CD4-positive, alpha-beta memory T cell (primary cell): Measurements from ENCODE around the gene KCNK13. TPM values are rescaled to one million over a fixed set of nuclear protein-coding genes. Genes with fewer than 3 reads are reported as not detected.

ENCODE experiments used
- CTCF ChIA-PET: fragments of 350-600 bp; sonication (Branson Sonifier 250); formaldehyde crosslinking; loops from one replicate; lab custom pipeline; 2021; ENCODE audit warnings: inconsistent platforms; ENCODE audit not compliant: partially characterized antibody; lab: Charles Lee
- POLR2A ChIA-PET: fragments of 350-600 bp; sonication (Branson Sonifier 250); formaldehyde crosslinking; loops from one replicate; lab custom pipeline; 2021; ENCODE audit not compliant: partially characterized antibody; lab: Charles Lee
- DNase-seq, 5 donors: peaks; one replicate each; pipeline versions ENCODE4 v3.0.0 to v3.0.0-alpha.2; 2020 to 2022; ENCODE audit warnings: mixed read lengths in 1 of 5
- H3K27ac ChIP-seq: one replicate; pipeline ENCODE4 v1.7.0; 2013; ENCODE audit warnings: low read depth, low read length
- H3K27me3 ChIP-seq: 2 replicates; pipeline ENCODE4 v1.7.0; 2013; ENCODE audit warnings: mild to moderate bottlenecking, low read length, moderate library complexity; ENCODE audit not compliant: insufficient read depth
- H3K36me3 ChIP-seq: 2 replicates; pipeline ENCODE4 v1.7.0; 2013; ENCODE audit warnings: mild to moderate bottlenecking, low read length, moderate library complexity; ENCODE audit not compliant: insufficient read depth
- H3K4me1 ChIP-seq: 2 replicates; pipeline ENCODE4 v1.7.0; 2013; ENCODE audit warnings: mild to moderate bottlenecking, low read length, moderate library complexity; ENCODE audit not compliant: insufficient read depth
- H3K4me3 ChIP-seq, 2 donors: one replicate each; pipeline ENCODE4 v1.7.0; 2013; ENCODE audit warnings: low read length in 2 of 2, mild to moderate bottlenecking in 1 of 2
- H3K9me3 ChIP-seq, 2 donors: one replicate each; pipeline ENCODE4 v1.7.0; 2013; ENCODE audit warnings: low read length in 2 of 2, control low read depth in 1 of 2; ENCODE audit not compliant: control insufficient read depth in 1 of 2
- H3K27ac Mint-ChIP-seq, 7 donors: one replicate each; pipeline ENCODE4 v1.8.0; 2020 to 2021; ENCODE audit warnings: mixed read lengths in 7 of 7, mild to moderate bottlenecking in 6 of 7, inconsistent platforms in 3 of 7, moderate library complexity in 3 of 7
- H3K27me3 Mint-ChIP-seq, 2 donors: one replicate each; pipeline ENCODE4 v1.8.0; 2020 to 2021; ENCODE audit warnings: mixed read lengths in 2 of 2
- H3K36me3 Mint-ChIP-seq, 2 donors: one replicate each; pipeline ENCODE4 v1.8.0; 2020 to 2021; ENCODE audit warnings: mixed read lengths in 2 of 2, inconsistent platforms in 1 of 2, mild to moderate bottlenecking in 1 of 2
- H3K4me1 Mint-ChIP-seq, 4 donors: one replicate each; pipeline ENCODE4 v1.8.0; 2020 to 2021; ENCODE audit warnings: mixed read lengths in 4 of 4, mild to moderate bottlenecking in 1 of 4
- H3K4me3 Mint-ChIP-seq, 8 donors: one replicate each; pipeline ENCODE4 v1.8.0; 2020 to 2021; ENCODE audit warnings: mixed read lengths in 8 of 8, mild to moderate bottlenecking in 7 of 8, moderate library complexity in 6 of 8, inconsistent platforms in 3 of 8
- H3K9me3 Mint-ChIP-seq, 8 donors: one replicate each; pipeline ENCODE4 v1.8.0; 2020 to 2021; ENCODE audit warnings: mixed read lengths in 8 of 8, mild to moderate bottlenecking in 5 of 8, inconsistent platforms in 3 of 8, moderate library complexity in 1 of 8
- intact Hi-C: fragments of 100-400 bp; cut with micrococcal nuclease; formaldehyde crosslinking; loops from one replicate; pipeline ENCODE4 v1.15.1; 2023
- polyA plus RNA-seq, 2 donors: library from polyadenylated mRNA; unstranded; fragments of 300-500 nt; fragmentation: Illumina TruSeq; gene quantifications; one replicate each; pipeline ENCODE4 v1.2.3, GENCODE V29; 2021
- total RNA-seq, 2 experiments: library from RNA; stranded (reverse); gene quantifications; one replicate each; pipeline ENCODE4 v1.2.3, GENCODE V29; 2021

The KCNK13 gene
- total and polyA plus RNA-seq, 4 experiments from 2014 or later, result 0.17 TPM; not detected in 2

DNA sequence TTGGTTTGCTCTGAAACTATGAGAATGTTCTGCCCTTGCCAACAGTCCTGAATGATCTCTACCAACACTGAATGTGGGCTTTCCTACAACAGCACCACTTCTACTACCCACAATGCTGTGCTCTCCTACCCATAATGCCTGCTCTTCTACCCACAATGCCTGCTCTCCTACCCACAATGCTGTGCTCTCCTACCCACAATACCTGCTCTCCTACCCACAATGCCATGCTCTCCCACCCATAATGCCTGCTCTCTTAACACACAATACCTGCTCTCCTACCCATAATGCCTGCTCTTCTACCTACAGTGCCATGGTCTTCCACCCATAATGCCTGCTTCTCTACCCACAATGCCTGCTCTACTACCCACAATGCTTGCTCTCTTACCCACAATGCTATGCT lies 92.3 kb downstream of the KCNK13 start:
- intact Hi-C loops, result no loop called here
- POLR2A ChIA-PET, result no interaction called here
- H3K9me3 ChIP-seq, result no peaks in the 10 kb centered on the region
- Mint-ChIP-seq H3K36me3 (peaks cover 0 to 9% of the 10 kb centered on the region in 2 donors), H3K9me3 (peaks cover 0 to 13% (median 5%) of the 10 kb centered on the region in 8 donors), H3K4me1 (no peaks in the 10 kb centered on the region), H3K27me3 (peaks cover 9 to 16% of the 10 kb centered on the region in 2 donors), H3K4me3 (no peak overlapping the region), H3K27ac (peak overlapping the region in 1 of 7 donors; percentile 13)
- H3K4me3 ChIP-seq, result no peak overlapping the region
- no peak overlapping the region for H3K27ac ChIP-seq
- H3K36me3 ChIP-seq, result no peaks in the 10 kb centered on the region
- CTCF ChIA-PET, result no interaction called here
- no peaks in the 10 kb centered on the region for H3K27me3 ChIP-seq
- H3K4me1 ChIP-seq, result no peaks in the 10 kb centered on the region
- no peak for DNase-seq

GRCh38 chr14:90159146-90159545 lies 97.4 kb downstream of the KCNK13 start:
- Histone ChIP-seq H3K4me1 (no peaks in the 10 kb centered on the region), H3K9me3 (no peaks in the 10 kb centered on the region), H3K27ac (no peak overlapping the region), H3K27me3 (no peaks in the 10 kb centered on the region), H3K4me3 (no peak overlapping the region), H3K36me3 (no peaks in the 10 kb centered on the region)
- no peak for DNase-seq
- ChIA-PET POLR2A (no interaction called here), CTCF (no interaction called here)
- Mint-ChIP-seq H3K9me3 (peaks cover 0 to 8% (median 3%) of the 10 kb centered on the region in 8 donors), H3K4me3 (no peak overlapping the region), H3K36me3 (peaks cover 0 to 7% of the 10 kb centered on the region in 2 donors), H3K27me3 (peaks cover 12 to 15% of the 10 kb centered on the region in 2 donors), H3K27ac (no peak overlapping the region), H3K4me1 (no peaks in the 10 kb centered on the region)
- intact Hi-C loops, result no loop called here

DNA sequence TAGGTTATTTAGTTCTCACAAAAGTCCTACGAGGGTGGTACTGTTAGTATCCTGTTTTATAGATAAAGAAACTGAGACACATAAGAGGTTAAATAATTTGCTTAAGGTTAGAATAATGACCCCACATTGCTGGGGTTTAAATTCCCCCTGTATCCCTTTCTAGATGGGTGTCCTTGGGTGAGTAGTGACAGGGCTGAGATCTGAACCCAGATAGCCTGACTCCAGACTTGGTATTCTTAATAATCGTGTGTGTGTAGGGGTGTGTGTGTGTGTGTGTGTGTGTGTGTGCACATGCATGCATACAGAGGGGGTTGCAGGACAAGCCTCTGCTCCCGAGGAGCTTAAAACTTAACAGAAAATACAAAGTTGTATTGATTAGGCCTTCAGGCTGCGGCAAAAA lies 97.9 kb downstream of the KCNK13 start:
- H3K9me3 Mint-ChIP-seq, result peaks cover 0 to 5% (median under 1%) of the 10 kb centered on the region in 8 donors
- H3K4me1 Mint-ChIP-seq, result no peaks in the 10 kb centered on the region
- peaks cover 0 to 4% of the 10 kb centered on the region in 2 donors for H3K36me3 Mint-ChIP-seq
- peaks cover 11 to 14% of the 10 kb centered on the region in 2 donors for H3K27me3 Mint-ChIP-seq
- H3K9me3 ChIP-seq, result no peaks in the 10 kb centered on the region
- POLR2A ChIA-PET, result no interaction called here
- no peak overlapping the region for H3K27ac Mint-ChIP-seq
- CTCF ChIA-PET, result no interaction called here
- intact Hi-C loops, result no loop called here
- H3K4me3 ChIP-seq, result no peak overlapping the region
- no peak overlapping the region for H3K27ac ChIP-seq
- no peaks in the 10 kb centered on the region for H3K27me3 ChIP-seq
- H3K4me3 Mint-ChIP-seq, result no peak overlapping the region
- H3K36me3 ChIP-seq, result no peaks in the 10 kb centered on the region
- DNase-seq, result no peak
- H3K4me1 ChIP-seq, result no peaks in the 10 kb centered on the region

DNA sequence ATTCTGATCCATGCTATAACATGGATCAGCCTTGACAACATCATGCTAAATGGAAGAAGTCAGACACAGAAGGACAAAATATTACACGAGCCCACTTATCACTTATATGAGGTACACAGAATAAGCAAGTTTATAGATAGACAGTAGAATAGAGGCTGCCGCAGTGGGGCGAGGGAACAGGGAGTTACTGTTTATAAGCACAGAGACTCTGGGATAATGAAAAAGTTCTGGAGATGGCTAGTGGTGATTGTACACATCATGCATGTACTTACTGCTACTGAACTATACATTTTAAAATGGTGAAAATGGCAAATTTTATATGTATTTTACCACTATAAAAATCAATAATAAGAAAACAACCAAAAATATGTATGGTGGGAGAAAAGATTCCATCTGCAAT lies 99.3 kb downstream of the KCNK13 start:
- Histone ChIP-seq H3K27ac (no peak overlapping the region), H3K27me3 (no peaks in the 10 kb centered on the region), H3K4me3 (no peak overlapping the region), H3K9me3 (no peaks in the 10 kb centered on the region), H3K36me3 (no peaks in the 10 kb centered on the region), H3K4me1 (no peaks in the 10 kb centered on the region)
- ChIA-PET CTCF (no interaction called here), POLR2A (no interaction called here)
- no peak overlapping the region for H3K4me3 Mint-ChIP-seq
- DNase-seq, result no peak
- H3K36me3 Mint-ChIP-seq, result no peaks in the 10 kb centered on the region
- peaks cover 4 to 12% of the 10 kb centered on the region in 2 donors for H3K27me3 Mint-ChIP-seq
- H3K4me1 Mint-ChIP-seq, result no peaks in the 10 kb centered on the region
- peaks cover 0 to 3% (median 0%) of the 10 kb centered on the region in 8 donors for H3K9me3 Mint-ChIP-seq
- intact Hi-C loops, result no loop called here
- no peak overlapping the region for H3K27ac Mint-ChIP-seq

GRCh38 chr14:90168425-90169105 lies 106.8 kb downstream of the KCNK13 start:
- Histone ChIP-seq H3K9me3 (no peaks in the 10 kb centered on the region), H3K4me1 (no peaks in the 10 kb centered on the region), H3K4me3 (no peak overlapping the region), H3K27ac (no peak overlapping the region), H3K36me3 (no peaks in the 10 kb centered on the region), H3K27me3 (no peaks in the 10 kb centered on the region)
- no peak overlapping the region for H3K27ac Mint-ChIP-seq
- no peaks in the 10 kb centered on the region for H3K4me1 Mint-ChIP-seq
- ChIA-PET CTCF (no interaction called here), POLR2A (no interaction called here)
- H3K4me3 Mint-ChIP-seq, result no peak overlapping the region
- H3K9me3 Mint-ChIP-seq, result peaks cover 0 to 3% (median under 1%) of the 10 kb centered on the region in 8 donors
- H3K27me3 Mint-ChIP-seq, result peaks cover 8 to 18% of the 10 kb centered on the region in 2 donors
- no peak for DNase-seq
- intact Hi-C loops, result no loop called here
- H3K36me3 Mint-ChIP-seq, result no peaks in the 10 kb centered on the region

DNA sequence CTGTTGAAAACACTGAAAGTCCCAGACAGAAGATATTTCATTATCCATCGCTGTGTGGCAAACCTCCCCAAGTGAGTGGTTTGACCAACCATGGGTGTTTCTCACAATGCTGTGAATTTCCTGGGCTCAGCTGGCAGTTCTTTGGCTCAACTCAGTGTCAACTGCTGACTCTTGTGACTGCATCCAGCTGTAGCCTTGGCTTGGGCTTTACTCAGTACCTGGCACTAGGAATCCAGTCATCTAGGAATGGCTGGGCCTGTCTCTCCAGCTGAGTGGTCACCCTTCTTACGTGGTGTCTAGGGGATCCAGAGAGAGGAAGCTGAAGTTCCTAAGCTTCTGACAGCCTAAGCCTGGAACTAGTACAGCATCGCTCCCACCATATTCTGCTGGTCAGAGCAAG lies 113.8 kb downstream of the KCNK13 start:
- Histone ChIP-seq H3K4me1 (no peaks in the 10 kb centered on the region), H3K4me3 (no peak overlapping the region), H3K9me3 (no peaks in the 10 kb centered on the region), H3K27ac (no peak overlapping the region), H3K36me3 (no peaks in the 10 kb centered on the region), H3K27me3 (no peaks in the 10 kb centered on the region)
- Mint-ChIP-seq H3K27me3 (peaks cover 5 to 9% of the 10 kb centered on the region in 2 donors), H3K36me3 (no peaks in the 10 kb centered on the region), H3K4me3 (no peak overlapping the region), H3K9me3 (peaks cover 0 to 4% (median 0%) of the 10 kb centered on the region in 8 donors), H3K27ac (no peak overlapping the region), H3K4me1 (no peaks in the 10 kb centered on the region)
- ChIA-PET POLR2A (no interaction called here), CTCF (no interaction called here)
- intact Hi-C loops, result no loop called here
- no peak for DNase-seq

DNA sequence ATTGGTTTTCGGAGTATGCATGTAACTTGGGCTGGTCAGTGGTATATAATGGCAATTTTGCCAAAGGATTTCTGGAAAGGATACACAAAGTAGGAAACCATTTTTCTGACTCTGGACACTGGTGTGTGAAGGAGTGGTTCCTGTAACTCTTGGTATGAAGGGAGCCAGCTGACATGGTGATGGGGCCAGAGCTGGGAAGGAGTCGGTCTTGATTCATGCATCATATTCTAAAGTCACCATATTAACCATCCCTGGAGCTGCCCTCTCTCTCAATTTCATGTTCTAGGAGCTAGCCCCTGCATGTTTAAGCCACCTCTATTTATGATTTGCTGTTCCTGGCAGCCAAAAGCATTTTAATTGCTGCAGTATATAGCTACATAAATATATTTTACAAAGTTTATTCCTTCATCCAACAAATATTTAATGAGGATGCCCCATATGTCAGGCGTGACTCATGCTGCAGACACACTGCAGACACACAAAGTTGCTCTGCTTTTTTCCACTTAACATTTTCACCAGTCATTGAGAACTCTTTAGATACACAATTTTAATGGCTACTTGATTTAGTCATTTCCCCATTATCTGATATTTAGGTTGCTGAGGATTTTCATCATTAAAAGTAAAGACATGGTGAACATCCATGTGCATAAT lies 115.9 kb downstream of the KCNK13 start:
- H3K9me3 Mint-ChIP-seq, result peaks cover 0 to 4% (median 0%) of the 10 kb centered on the region in 8 donors
- ChIA-PET POLR2A (no interaction called here), CTCF (no interaction called here)
- H3K4me1 Mint-ChIP-seq, result no peaks in the 10 kb centered on the region
- no peak overlapping the region for H3K27ac Mint-ChIP-seq
- Histone ChIP-seq H3K4me1 (no peaks in the 10 kb centered on the region), H3K27me3 (no peaks in the 10 kb centered on the region), H3K27ac (no peak overlapping the region), H3K4me3 (no peak overlapping the region), H3K36me3 (no peaks in the 10 kb centered on the region), H3K9me3 (no peaks in the 10 kb centered on the region)
- no peak for DNase-seq
- intact Hi-C loops, result no loop called here
- no peaks in the 10 kb centered on the region for H3K36me3 Mint-ChIP-seq
- peaks cover 0 to 8% of the 10 kb centered on the region in 2 donors for H3K27me3 Mint-ChIP-seq
- no peak overlapping the region for H3K4me3 Mint-ChIP-seq
